ENCODE measurements around the gene PAK1. TPM values are rescaled to one million over a fixed set of nuclear protein-coding genes. Genes with fewer than 3 reads are reported as not detected.

PAK1 gene
- total RNA-seq, 4 donors from 2014 or later, result 27.8 to 44.3 (median 36.2) TPM

DNA sequence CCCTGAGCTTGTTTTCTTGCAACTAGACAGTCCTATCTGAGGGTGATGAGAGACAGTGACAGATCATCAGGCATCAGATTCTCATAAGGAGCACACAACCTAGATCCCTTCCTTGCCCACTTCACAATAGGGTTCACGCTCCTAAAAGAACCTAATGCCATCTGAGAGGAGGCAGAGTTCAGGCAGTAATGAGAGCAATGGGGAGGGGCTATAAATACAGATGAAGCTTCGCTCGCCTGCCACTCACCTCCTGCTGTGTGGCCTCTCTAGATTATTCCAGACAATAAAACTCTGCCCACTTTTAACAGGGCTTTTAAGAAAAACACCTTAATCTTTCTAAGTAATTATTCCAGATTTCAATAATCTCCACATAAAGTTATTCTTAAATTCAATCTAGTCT is 43.9 kb upstream of the PAK1 start:
- 99% methylated on average over 3 of the region's 3 CpGs for WGBS
- Histone ChIP-seq H3K27ac (replicated peaks in 1 of 4) (no peak overlapping the region), H3K4me3 (no peak overlapping the region), H3K36me3 (no peaks in the 10 kb centered on the region), H3K27me3 (no peaks in the 10 kb centered on the region), H3K4me1 (no peaks in the 10 kb centered on the region), H3K9me3 (no peaks in the 10 kb centered on the region)
- DNase-seq (ENCODE audit: extremely low spot score), result no peak
- intact Hi-C loops (cut with DNase I), result no loop called here
- TF ChIP-seq POLR2A (IDR thresholded peaks at IDR 0.05; ENCODE audit: low read depth), result no peak
- TF ChIP-seq, protein P1, sequence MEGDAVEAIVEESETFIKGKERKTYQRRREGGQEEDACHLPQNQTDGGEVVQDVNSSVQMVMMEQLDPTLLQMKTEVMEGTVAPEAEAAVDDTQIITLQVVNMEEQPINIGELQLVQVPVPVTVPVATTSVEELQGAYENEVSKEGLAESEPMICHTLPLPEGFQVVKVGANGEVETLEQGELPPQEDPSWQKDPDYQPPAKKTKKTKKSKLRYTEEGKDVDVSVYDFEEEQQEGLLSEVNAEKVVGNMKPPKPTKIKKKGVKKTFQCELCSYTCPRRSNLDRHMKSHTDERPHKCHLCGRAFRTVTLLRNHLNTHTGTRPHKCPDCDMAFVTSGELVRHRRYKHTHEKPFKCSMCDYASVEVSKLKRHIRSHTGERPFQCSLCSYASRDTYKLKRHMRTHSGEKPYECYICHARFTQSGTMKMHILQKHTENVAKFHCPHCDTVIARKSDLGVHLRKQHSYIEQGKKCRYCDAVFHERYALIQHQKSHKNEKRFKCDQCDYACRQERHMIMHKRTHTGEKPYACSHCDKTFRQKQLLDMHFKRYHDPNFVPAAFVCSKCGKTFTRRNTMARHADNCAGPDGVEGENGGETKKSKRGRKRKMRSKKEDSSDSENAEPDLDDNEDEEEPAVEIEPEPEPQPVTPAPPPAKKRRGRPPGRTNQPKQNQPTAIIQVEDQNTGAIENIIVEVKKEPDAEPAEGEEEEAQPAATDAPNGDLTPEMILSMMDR (IDR thresholded peaks at IDR 0.05), result no peak
- no peak for TF ChIP-seq POLR2AphosphoS5 (IDR thresholded peaks at IDR 0.05)
- TF ChIP-seq EP300 (IDR thresholded peaks at IDR 0.05), result no peak

DNA sequence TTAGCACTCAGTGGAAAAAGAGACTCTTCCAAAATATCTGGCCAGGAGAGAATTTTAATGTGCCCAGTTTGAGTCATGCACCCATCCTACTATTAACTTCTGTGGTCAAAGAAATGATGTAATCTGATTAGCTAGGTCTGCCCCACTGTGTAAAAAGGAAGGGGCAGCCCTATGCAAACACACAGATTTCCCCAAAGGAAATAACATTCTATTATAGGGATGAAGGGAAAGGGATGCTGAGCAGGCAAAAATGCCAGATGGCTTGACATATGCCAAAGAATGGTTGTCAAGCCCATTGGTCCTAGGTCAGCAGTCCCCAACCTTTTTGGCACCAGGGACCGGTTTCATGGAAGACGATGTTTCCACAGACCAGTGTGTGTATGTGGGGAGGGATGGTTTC is 43.3 kb upstream of the PAK1 start:
- Histone ChIP-seq H3K4me1 (no peaks in the 10 kb centered on the region), H3K9me3 (no peaks in the 10 kb centered on the region), H3K4me3 (no peak overlapping the region), H3K36me3 (no peaks in the 10 kb centered on the region), H3K27me3 (no peaks in the 10 kb centered on the region), H3K27ac (replicated peaks in 1 of 4) (no peak overlapping the region)
- WGBS, result 80% methylated on average over 2 of the region's 2 CpGs
- DNase-seq (ENCODE audit: extremely low spot score), result no peak
- intact Hi-C loops (cut with DNase I), result no loop called here
- no peak for TF ChIP-seq EP300 (IDR thresholded peaks at IDR 0.05)
- TF ChIP-seq POLR2A (IDR thresholded peaks at IDR 0.05; ENCODE audit: low read depth), result no peak
- TF ChIP-seq, protein P1 (IDR thresholded peaks at IDR 0.05), result no peak
- no peak for TF ChIP-seq POLR2AphosphoS5 (IDR thresholded peaks at IDR 0.05)

DNA sequence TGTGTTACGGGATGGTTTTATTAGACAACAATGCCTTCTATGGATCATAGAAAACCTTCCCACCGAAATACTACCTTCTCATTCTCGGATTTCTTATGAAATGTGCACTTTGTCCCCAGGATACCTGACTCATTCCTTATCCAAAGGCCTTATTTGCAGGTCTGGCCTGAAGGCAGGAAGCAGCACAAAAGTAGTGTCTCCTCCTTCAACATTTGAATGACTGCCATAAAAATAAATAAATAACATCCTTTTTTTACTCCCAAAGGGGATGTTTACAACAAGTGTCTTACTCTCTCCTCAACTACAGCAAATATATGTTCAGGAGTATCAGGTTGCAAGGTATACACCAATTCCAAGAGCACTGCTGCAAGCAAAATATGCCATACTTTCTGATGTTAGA is 41.6 kb upstream of the PAK1 start:
- Histone ChIP-seq H3K4me3 (no peak overlapping the region), H3K27me3 (no peaks in the 10 kb centered on the region), H3K36me3 (no peaks in the 10 kb centered on the region), H3K4me1 (no peaks in the 10 kb centered on the region), H3K9me3 (no peaks in the 10 kb centered on the region), H3K27ac (replicated peaks in 1 of 4) (no peak overlapping the region)
- WGBS, result 91% methylated on average over 3 of the region's 3 CpGs
- intact Hi-C loops (cut with DNase I), result no loop called here
- TF ChIP-seq, protein P1 (IDR thresholded peaks at IDR 0.05), result no peak
- no peak for TF ChIP-seq POLR2A (IDR thresholded peaks at IDR 0.05; ENCODE audit: low read depth)
- no peak for TF ChIP-seq EP300 (IDR thresholded peaks at IDR 0.05)
- TF ChIP-seq POLR2AphosphoS5 (IDR thresholded peaks at IDR 0.05), result no peak
- no peak for DNase-seq (ENCODE audit: extremely low spot score)

DNA sequence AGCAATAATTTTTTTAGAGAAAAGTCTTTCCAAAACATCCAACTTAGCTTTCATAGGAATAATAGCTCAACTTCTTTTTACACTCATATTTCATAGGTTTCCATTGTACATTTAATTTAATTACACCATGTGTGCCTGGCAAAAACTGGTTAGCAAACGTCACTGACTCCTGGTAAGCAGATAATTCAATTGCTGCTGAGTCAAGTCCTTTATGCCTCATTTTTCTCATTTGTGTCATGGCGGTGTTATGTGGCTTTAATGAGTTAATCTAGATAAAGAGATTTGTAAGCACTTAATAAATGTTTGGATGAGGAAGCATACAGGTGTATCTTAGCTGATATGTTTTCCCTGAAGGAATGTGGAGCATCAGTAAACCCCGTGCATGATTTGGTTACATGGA is 41.2 kb upstream of the PAK1 start:
- Histone ChIP-seq H3K4me3 (no peak overlapping the region), H3K9me3 (no peaks in the 10 kb centered on the region), H3K4me1 (no peaks in the 10 kb centered on the region), H3K27me3 (no peaks in the 10 kb centered on the region), H3K36me3 (no peaks in the 10 kb centered on the region), H3K27ac (replicated peaks in 1 of 4) (no peak overlapping the region)
- DNase-seq (ENCODE audit: extremely low spot score), result no peak
- WGBS, result 81% methylated on average over 3 of the region's 3 CpGs
- intact Hi-C loops (cut with DNase I), result no loop called here
- TF ChIP-seq EP300 (IDR thresholded peaks at IDR 0.05) (no peak), POLR2AphosphoS5 (IDR thresholded peaks at IDR 0.05) (no peak), POLR2A (IDR thresholded peaks at IDR 0.05; ENCODE audit: low read depth) (no peak)
- TF ChIP-seq, protein P1 (IDR thresholded peaks at IDR 0.05), result no peak

DNA sequence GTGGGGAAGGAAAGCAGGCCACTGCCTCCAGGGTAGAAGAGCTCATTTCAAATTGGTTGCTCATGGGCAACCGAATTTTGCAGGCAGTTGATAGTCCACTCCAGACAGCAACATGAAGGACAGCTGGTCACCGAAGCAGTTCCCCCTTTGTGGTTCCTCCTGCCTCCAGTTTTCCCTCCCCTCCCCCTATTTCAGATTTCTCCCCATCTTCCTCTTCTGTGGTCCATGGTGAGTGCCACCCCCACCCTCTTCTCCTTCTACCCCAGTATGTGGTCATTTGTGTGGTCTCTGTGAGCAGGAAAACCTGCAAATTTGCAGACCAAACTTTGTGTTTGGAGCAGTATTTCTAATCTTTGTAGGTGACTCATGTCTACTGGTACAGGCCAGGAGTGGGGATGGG is 38.2 kb upstream of the PAK1 start:
- no peak for DNase-seq (ENCODE audit: extremely low spot score)
- intact Hi-C loops (cut with DNase I), result no loop called here
- Histone ChIP-seq H3K4me1 (no peaks in the 10 kb centered on the region), H3K27me3 (no peaks in the 10 kb centered on the region), H3K27ac (replicated peaks in 1 of 4) (no peak overlapping the region), H3K4me3 (no peak overlapping the region), H3K36me3 (no peaks in the 10 kb centered on the region), H3K9me3 (no peaks in the 10 kb centered on the region)
- 63% methylated on average over 1 of the region's 2 CpGs for WGBS
- TF ChIP-seq, protein P1 (IDR thresholded peaks at IDR 0.05), result no peak
- TF ChIP-seq POLR2A (IDR thresholded peaks at IDR 0.05; ENCODE audit: low read depth), result no peak
- TF ChIP-seq POLR2AphosphoS5 (IDR thresholded peaks at IDR 0.05), result no peak
- no peak for TF ChIP-seq EP300 (IDR thresholded peaks at IDR 0.05)

All from esophagus muscularis mucosa (tissue), 4 donors.